Choroid plexus epithelial cell (primary cell): ENCODE data around the gene SWSAP1.

Experiments
- DNase-seq: peaks from one replicate; pipeline ENCODE4 v3.0.0-alpha.2; 2010; ENCODE audit warnings: low read depth
- H3K4me3 ChIP-seq: 2 replicates; pipeline ENCODE4 v1.5.1; 2011; ENCODE audit warnings: low read depth, mild to moderate bottlenecking, control low read depth, low read length, moderate library complexity
- TF ChIP-seq, protein P1 (sequence below): conservative IDR thresholded peaks from 2 replicates; pipeline ENCODE4 v1.5.1; 2011; ENCODE audit warnings: low read depth, mild to moderate bottlenecking, control low read depth, inconsistent platforms, low read length, moderate library complexity

The SWSAP1 gene

GRCh38 chr19:11423791-11424181 is 49.3 kb downstream of the SWSAP1 start:
- H3K4me3 ChIP-seq: no peak overlapping the region
- TF ChIP-seq, protein P1, sequence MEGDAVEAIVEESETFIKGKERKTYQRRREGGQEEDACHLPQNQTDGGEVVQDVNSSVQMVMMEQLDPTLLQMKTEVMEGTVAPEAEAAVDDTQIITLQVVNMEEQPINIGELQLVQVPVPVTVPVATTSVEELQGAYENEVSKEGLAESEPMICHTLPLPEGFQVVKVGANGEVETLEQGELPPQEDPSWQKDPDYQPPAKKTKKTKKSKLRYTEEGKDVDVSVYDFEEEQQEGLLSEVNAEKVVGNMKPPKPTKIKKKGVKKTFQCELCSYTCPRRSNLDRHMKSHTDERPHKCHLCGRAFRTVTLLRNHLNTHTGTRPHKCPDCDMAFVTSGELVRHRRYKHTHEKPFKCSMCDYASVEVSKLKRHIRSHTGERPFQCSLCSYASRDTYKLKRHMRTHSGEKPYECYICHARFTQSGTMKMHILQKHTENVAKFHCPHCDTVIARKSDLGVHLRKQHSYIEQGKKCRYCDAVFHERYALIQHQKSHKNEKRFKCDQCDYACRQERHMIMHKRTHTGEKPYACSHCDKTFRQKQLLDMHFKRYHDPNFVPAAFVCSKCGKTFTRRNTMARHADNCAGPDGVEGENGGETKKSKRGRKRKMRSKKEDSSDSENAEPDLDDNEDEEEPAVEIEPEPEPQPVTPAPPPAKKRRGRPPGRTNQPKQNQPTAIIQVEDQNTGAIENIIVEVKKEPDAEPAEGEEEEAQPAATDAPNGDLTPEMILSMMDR: no peak
- no peak for DNase-seq
